CD4-positive, alpha-beta T cell treated with Interleukin-15 for 1 hour (primary cell): ENCODE results near the gene MINK1.

Experiments used
- DNase-seq: peaks from one replicate; pipeline ENCODE4 v3.0.0-alpha.2; 2020

Gene MINK1

GRCh38 chr17:4833178-4833940 is at the start of gene MINK1:
Gene MINK1, plus strand, starts transcription at chr17:4833340. Its CDS starts 244 bp downstream, at chr17:4833584.
- peak; percentile 94 for DNase-seq

- DNase-seq: no peak
Observed at GRCh38 chr17:4785311-4786105, 47.6 kb upstream of the MINK1 start.

DNA sequence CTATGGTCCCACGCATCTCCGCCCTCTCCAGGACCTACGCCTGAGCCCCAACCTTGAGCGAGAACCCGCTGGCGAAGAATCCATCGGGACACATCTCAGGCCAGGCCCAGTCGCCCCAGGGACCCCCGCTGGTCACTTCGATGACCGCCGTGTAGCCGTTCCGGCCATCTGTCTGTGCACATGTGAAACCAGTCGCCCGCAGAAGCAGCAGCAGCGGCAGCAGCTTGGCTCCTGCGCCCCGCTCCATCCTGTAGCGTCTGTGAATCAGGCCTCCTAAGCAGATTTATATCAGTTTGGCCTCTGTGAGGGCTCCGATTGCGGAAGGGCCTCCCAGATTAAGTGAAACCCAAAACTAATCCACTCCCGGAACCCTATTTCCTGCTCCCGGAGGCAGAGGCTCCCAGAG is 47.0 kb upstream of the MINK1 start, which contains the start of gene VMO1:
TSS of gene VMO1 (minus strand) at position 259 of the 406 bp plus-strand sequence. CDS start at position 247, 12 bp downstream.
- no peak for DNase-seq

DNA sequence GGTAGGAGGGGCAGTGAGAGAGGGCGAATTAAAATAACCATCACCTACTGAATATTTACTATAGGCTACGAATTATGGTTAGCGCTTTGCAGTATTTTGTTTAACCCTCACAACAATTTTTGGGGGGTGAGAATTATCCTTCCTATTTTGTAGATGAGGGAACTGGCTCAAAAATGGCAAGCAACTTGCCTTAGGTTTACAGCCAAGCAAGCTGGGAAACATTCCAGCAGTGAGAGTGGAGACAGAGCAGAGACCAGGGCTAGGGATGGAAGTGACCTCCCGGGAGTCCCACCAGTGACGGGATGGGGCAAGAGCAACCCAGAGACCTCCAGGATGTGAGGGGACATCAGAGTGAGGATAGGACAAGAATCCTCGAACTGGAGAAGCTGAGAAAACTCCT is 46.6 kb upstream of the MINK1 start:
- DNase-seq: no peak

DNA sequence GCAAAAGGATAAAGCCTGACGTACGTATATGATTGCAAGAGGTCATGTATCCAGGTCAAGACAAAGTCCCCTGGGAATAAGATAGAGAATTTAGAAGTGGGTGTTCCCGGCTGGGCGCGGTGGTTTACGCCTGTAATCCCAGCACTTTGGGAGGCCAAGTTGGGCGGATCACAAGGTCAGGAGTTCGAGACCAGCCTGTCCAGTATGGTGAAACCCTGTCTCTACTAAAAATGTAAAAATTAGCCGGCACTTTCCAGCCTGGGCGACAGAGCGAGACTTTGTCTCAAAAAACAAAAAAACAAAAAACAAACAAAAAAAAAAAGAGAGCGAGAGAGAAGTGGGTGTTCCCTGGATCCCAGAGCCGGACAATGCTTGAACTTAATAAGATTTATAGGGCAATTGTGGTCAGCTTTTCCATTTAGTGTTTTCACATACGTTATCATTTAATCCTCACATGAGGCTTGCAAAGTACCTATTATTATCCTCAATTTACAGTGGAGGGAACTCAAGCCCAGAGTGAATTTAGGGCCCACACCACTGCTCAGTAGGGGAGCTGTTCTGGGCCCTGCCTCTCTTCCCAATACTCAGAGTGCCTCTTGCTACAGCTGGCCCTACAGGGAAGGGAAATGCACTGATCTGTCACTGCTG is 44.9 kb upstream of the MINK1 start:
- DNase-seq: no peak

DNA sequence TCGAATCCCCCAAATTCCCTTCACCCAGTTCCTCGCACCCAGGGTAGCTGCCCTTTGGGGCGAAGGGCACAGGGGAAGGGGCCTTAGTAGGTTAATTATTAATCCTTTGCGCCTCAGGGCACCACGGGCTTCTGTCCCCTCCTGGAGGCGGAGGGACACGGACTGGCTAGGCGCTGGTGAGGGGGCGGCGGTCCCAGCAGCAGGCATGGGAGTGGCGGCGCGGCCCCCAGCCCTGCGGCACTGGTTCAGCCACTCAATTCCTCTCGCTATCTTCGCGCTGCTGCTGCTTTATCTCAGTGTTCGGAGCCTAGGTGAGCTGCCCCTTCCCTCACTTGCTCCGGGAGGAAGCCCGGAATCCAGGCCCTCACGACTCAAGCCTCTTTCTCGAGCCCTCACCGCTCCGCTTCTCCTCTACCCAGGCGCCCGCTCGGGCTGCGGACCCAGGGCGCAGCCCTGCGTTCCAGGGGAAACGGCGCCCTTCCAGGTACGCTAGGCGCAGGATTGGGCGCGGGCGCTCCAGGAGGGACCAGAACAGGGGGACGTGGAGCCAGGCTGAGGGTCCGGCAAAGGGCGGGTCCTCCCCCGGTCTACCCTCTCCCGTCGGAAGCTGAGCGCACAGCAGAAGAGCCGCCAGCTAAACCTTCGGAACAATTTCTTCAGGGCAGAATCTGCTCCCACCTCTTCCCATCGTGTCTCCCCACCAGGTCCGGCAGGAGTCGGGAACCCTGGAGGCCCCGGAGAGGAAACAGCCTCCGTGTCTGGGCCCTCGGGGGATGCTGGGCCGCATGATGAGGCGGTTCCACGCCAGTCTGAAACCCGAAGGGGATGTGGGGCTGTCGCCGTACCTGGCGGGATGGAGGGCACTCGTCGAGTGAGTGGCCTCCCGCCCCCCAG is 44.1 kb upstream of the MINK1 start, which contains the start of gene GLTPD2:
TSS of gene GLTPD2 (plus strand) at position 158 of the 894 bp plus-strand sequence. CDS start at position 206, 48 bp downstream.
- DNase-seq: no peak

DNA sequence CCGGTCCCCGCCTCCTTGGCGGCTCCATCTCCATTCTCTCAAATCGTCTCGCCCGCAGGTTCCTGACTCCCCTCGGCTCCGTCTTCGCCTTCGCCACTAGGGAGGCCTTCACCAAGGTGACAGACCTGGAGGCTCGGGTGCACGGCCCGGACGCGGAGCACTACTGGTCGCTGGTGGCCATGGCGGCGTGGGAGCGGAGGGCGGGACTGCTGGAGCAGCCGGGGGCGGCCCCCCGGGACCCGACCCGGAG is 43.5 kb upstream of the MINK1 start:
- DNase-seq: no peak

DNA sequence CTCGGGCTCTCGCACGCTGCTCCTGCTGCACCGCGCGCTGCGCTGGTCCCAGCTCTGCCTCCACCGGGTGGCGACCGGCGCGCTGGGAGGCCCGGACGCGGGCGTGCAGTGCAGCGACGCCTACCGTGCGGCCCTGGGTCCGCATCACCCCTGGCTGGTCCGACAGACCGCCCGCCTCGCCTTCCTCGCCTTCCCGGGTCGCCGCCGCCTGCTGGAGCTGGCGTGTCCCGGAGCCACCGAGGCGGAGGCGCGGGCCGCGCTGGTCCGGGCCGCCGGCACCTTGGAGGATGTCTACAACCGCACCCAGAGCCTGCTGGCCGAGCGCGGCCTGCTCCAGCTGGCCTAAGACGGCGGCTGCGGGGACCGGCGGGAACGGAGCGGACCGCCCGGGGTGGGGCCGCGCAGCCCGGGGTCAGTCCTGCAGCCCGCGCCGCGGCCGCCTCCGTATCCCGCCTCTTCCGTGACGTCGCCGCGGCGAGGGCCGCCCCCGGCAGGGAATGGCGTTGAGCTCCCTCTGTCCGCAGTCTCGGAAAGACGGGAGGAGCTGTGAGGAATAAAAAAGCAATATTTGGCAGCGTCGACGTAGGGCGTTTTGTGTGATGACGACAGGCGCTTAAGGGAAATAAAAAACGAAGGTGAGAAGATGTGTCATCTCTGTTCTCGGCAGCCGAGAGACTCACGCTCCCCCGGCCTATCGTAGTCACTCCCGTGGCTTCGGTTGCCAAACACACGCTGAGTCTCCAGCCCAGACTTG is 43.0 kb upstream of the MINK1 start:
- DNase-seq: peak; percentile 82

- DNase-seq: no peak
Observed at GRCh38 chr17:4790705-4791088, 42.4 kb upstream of the MINK1 start.

GRCh38 chr17:4795168-4795567 is 38.0 kb upstream of the MINK1 start:
- DNase-seq: no peak

- DNase-seq: no peak
Observed at GRCh38 chr17:4796552-4796920, 36.6 kb upstream of the MINK1 start.

DNA sequence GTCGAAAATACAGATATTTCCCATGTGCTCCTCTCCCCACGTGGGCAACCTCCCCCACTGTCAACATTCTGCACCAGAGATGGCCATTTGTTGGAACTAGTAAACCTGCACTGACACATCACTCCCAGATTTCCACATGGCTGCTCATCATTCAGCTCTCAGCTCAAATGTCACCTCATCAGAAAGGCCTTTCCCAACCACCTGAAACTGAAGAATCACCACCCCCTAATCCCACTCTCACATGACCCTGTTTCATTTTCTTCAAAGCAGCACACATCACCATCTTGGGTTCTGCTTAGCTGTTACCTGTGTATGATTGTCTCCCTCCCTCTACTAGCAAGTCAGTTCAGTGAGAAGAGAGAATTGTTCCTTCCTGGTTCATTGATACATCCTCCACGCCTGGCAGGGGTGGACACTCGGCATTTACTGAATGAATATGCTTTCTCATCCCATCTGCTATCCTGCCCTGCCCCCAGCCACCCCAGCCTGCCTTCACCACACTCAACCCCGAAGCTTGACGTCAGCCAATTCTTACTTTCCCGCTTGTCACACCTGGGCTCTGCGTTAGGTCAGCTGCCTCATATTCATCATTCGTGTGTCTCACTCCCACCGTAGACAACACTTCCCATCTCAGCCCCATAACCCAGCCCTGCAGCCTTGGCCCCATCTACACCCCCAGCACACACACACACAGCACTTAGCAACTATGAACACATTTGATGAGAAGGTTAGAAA is 32.5 kb upstream of the MINK1 start:
- DNase-seq: no peak

GRCh38 chr17:4802228-4802627 is 30.9 kb upstream of the MINK1 start, which contains the start of gene C17orf114:
Gene C17orf114, minus strand, starts transcription at chr17:4802328.
- DNase-seq: no peak

- DNase-seq: no peak
Observed at GRCh38 chr17:4806456-4806776, 26.7 kb upstream of the MINK1 start.

DNA sequence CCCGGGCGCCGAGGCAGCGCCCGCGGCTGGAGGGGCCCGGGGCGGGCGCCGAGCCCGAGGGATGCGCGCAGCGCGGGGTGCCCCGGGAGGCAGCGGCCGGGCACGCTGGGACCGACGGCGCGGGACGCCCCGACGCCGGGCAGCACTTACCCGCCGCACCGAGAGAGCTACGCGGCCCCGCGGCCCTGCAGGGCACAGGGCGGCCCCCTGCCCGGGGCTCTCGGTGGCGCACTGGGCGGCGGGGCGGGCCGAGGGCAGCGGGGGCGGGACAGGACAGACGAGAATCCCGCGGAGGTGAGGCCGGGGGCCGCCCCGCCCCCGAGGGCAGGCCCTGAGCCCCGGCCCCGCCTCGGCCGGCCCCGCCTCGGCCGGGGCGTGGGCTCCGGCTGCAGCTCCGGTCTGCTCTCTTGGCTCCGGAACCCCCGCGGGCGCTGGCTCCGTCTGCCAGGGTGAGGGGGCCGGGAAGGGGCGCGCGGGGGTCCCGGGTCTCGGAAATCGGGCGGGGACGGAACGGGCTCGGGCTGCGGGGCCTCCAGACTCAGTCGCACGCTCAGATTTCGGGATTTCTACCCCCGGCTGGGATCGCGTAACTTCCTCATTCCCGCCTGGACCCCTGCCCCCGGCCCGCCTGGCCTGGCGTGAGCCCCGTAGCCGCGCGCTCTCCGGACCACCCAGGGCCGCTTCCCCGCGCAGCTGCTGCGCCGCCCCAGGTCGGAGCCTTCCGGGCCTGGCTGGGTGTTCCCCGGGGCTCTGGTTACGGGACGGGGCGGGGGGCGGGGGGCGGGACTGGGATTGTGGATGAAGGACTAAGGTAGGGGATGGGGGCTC is 26.1 kb upstream of the MINK1 start, which contains the start of gene PLD2:
TSS of gene PLD2 (plus strand) at position 376 of the 828 bp plus-strand sequence. CDS start 621 bp downstream, outside the sequence.
- peak; percentile 87 for DNase-seq

- DNase-seq: no peak
Observed at GRCh38 chr17:4807605-4808377, 25.3 kb upstream of the MINK1 start.

GRCh38 chr17:4808378-4808767 is 24.8 kb upstream of the MINK1 start:
- DNase-seq: no peak

DNA sequence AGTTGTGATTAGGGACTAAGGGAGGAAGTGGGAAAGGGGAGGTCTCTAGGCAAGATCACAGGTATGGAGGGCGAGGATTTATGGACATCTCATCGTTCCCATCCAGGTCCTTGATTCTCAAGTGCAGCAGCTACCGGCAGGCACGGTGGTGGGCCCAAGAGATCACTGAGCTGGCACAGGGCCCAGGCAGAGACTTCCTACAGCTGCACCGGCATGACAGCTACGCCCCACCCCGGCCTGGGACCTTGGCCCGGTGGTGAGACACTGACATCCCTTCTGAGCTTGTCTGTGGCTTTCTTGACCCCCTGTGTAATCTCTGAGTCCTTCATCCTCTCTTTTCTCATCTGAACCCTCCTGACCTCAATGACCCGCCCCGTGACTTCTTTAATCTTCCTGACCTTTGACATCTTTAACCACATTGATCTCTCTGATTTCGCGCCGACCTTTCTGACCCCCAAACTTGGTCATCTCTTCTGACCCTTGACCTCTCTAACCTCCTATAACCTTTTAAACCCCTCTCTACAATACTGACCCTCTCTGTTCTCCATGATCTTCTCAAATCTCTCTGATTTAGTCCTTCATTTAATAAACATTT is 22.3 kb upstream of the MINK1 start:
- DNase-seq: no peak

DNA sequence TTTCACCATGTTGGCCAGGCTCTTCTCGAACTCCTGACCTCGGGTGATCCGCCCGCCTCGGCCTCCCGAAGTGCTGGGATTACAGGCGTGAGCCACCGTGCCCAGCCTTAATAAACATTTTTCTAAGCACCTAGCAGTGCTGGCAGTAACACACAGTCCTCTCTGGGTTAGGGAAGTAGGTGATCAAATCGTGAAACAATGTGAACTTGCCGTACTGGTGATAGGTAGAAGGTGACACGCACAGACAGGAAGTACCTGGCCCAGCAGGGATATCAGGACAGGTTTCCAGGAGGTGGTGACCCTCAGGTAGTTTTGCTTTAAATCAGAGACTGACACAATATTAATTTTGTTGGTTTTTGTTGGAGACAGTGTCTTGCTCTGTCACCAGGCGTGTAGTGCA is 21.7 kb upstream of the MINK1 start:
- no peak for DNase-seq
